Stimulated activated CD8-positive, alpha-beta memory T cell treated with anti-CD3 and anti-CD28 coated beads, Interleukin-4, amount 100 ng/mL, for 48 hours (primary cell): ENCODE results near the gene RALGAPB.
"Not testable (repeated sequence)": the region's sequence is repeated elsewhere in the genome, so short reads cannot be mapped to it uniquely, and the experiment has no call there.

Source experiments
- DNase-seq: peaks from one replicate; pipeline ENCODE4 v3.0.0-alpha.2; 2020

Gene RALGAPB

DNA sequence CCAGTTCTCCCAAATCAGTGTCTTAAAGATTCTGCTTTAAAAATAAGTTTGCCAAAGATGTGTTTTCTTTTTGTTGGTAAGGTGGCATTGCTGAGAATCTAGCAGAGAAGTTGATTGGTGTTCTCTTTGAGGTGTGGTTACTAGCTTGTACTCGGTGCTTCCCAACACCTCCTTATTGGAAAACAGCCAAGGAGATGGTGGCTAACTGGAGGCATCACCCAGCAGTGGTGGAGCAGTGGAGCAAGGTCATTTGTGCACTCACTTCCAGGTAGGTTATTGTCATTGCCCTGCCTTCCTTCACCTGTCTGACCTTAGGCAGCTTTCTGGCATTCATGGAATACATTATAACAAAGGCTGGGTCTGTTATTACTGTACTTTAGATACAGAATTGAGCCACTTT is 26.7 kb downstream of the RALGAPB start:
- no peak for DNase-seq

DNA sequence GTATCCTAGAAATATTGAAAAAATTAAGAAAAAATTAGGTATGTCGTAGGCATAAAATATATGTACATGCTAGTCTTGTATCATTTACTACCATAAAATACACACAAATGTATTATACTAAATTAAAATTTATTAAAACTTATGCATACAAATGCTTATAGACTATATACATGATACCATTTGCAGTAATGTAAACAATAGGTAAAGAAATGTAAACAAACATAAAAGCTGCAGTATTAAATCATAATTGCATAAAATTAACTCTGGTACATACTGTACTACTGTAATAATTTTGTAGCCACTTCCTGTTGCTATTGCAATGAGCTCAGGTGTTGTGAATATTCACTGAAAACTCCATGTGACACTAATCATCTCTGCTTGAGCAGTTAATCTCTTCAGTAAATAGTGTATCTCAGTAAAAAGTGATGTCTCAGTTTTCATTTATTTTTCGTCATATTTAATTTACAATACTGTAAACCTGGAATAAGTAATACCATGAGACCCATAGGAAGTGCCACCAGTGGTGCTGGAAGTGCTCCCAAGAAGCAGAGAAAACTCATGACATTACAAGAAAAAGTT is 29.3 kb downstream of the RALGAPB start:
- DNase-seq: no peak

DNA sequence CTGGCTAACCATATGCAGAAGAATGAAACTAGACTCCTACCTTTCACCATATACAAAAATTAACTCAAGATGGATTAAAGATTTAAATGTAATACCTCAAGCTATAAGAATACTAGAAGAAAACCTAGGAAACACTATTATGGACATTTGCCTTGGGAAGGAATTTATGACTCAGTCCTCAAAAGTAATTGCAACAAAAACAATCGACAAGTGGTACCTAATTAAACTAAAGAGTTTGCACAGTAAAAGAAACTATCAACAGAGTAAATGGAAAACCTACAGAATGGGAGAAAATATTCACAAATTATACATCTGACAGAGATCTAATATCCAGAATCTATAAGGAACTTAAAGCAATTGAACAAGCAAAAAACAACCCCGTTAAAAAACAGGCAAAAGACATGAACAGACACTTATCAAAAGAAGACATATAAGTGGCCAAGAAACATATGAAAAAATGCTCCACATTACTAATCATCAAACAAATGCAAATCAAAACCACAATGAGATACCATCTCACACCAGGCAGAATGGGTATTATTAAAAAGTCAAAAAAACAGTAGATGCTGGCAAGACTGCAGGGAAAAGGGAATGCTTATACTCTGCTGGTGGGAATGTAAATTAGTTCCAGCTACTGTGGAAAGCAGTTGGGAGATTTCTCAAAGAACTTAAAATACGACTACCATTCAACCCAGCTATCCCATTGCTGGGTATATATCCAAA is 31.9 kb downstream of the RALGAPB start:
- no peak for DNase-seq

DNA sequence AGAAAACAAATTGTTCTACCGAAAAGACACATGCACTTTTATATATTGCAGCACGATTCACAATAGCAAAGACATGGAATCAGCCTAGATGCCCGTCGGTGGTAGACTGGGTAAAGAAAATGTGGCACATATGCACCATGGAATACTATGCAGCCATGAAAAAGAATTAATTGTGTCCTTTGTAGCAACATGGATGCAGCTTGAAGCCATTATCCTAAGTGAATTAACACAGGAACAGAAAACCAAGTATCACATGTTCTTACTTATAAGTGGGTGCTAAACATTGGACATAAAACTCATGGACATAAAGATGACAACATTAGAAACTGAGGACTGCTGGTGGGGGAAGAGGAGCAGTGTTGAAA is 32.4 kb downstream of the RALGAPB start:
- no peak for DNase-seq

DNA sequence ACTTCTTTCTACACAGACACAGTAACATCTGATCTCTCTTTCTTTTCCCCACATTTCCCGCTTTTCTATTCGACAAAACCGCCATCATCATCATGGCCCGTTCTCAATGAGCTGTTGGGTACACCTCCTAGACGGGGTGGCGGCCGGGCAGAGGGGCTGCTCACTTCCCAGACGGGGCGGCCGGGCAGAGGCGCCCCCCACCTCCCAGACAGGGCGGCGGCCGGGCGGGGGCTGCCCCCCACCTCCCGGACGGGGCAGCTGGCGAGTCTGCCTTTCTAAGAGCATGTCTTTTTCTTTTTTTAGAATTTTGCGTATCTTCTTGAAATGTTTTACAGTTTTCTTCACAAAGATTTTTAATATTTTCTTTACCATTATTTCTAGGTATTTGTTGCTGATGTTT is 39.1 kb downstream of the RALGAPB start:
- not testable (repeated sequence) for DNase-seq

DNA sequence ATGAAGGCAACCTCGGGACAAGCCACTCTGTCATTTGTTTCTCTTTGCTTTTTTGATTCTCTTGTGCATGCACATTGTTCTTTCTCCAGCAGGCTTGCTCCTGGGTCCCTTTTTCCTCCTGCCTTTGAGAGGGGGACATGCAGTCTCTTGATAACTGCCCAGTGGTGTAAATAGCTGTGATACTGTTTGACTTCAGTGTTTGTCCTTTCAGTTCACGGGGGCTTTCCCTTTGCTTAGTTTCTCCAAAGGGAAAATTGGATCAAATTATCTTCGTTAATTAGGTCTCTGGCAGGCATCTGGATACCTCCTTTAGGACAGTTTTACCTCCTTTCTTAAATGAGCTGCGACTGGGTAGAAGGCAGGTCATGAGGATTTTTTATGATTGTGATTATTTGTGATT is 41.5 kb downstream of the RALGAPB start:
- DNase-seq: no peak

DNA sequence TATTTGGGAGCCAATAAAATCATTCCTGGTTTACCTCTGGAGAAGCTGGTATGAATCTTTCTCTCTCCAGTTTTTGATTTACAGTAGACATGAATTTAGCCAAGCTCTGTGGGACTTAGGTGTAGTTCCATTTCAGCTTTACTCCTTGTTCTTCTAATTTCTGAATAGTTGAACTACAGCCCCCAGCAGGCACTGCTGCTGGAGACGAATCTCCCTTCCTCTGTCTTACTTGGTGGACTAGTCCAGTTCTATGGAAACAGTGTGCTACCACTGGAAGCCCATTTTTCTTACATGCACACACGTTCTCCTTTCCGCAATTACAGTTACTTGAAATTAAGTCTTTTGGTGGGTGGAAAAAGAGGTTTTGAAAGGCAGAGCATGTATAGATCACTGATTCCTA is 42.3 kb downstream of the RALGAPB start:
- no peak for DNase-seq

DNA sequence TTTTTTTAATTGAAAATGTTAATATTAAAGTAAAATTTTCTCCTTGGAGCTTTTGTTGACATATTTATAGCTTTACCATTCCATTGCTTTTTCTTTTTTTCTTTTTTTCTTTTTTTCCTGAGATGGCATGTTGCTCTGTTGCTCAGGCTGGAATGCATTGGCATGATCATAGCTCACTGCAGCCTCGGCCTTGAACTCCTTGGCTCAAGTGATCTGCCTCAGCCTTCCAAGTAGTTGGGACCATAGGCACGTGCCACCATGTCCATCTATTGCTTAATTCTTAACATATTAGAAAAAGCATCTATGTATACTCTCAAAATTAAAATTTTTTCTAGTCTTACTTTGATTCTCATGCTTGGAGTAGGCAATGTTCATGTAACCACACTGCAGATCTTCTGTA is 43.0 kb downstream of the RALGAPB start:
- no peak for DNase-seq

DNA sequence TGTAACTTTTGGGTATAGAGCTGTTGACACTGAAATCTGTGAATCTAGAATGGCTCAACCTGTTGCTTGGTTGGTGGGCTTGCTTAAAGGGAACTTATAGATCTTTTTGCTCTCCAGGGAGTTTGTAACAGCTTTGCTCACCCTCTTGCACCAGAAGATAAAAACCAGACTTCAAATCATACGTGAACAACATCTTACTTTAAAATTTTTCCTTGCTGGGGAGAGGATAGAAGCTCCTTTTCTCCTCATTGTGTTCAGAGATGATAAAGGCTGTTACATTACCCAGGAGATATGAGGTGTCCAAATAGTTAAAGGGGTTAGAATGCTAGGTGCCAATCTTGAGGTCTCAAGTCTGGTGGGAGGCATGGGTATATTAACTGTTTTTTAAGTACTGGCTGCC is 46.8 kb downstream of the RALGAPB start:
- DNase-seq: no peak

DNA sequence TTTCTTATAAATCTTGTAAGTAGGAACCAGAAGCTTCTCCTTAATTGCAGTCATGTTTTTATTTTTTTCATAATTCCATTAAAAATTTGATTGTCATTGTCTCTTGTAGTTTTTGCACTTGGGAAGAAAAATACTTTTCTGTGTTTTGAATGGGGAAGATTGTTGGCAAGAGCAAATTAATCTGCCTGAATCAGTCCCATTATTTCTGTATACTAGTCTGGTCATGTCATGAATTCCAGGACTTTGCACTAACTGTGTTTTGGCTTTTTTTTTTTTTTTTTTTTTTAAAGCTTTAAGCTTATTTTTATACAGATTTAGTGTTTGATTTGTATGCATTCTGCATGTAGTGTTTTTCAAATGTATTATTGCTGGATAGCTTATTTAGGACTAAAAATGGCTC is 47.6 kb downstream of the RALGAPB start:
- DNase-seq: no peak

DNA sequence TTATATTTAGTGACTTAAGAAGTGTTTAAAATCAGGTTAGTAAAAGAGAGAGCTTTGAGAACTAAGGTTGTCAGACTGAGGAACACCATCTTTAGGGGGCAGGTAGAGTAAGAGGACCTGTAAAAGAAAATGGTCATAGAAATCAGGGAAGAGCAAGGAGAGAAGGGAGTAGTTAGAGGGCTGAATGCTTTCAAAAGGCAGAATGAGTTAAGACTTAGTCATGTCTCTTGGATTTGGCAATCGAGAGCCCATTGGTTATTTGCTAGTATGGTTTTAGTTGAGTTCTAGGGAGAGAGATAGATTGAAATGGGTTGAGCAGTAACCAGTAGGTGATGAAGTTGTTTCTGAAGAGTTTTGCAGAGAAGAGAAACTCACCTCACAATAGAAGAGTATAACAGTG is 51.1 kb downstream of the RALGAPB start:
- no peak for DNase-seq

DNA sequence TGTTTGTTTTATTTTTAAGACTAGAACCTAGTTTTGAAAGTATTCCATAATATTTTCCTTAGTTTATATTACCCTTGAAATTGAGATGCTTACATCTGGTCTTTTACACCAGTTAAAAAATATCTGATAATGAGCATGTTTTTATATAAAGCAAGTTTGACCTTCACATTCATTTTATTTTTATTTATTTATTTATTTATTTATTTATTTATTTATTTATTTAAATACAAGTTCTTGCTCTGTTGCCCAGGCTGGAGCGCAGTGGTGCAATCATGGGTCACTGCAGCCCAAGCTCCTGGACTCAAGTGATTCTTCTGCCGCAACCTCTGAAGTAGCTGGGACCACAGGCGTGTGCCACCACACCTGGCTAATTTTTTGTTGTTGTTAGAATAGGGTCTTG is 55.5 kb downstream of the RALGAPB start:
- DNase-seq: no peak

DNA sequence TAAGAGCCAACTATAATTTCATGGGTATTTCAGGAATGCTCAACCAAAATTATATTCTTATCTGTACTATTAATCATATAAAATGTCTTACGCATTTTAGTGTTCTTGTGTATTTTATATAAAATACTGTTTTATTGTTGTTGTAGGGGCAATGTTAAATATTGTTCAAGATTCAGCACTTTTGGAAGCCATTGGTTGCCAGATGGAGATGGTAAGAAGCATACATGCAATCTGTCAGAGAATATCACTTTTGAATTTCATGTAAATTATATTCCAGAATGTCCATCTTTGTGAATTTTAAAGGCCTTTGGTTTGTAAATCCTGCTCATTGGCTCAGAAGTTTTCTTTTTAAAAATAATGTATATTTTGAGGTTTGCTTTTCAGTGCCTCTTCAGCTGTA is 58.4 kb downstream of the RALGAPB start:
- DNase-seq: no peak

DNA sequence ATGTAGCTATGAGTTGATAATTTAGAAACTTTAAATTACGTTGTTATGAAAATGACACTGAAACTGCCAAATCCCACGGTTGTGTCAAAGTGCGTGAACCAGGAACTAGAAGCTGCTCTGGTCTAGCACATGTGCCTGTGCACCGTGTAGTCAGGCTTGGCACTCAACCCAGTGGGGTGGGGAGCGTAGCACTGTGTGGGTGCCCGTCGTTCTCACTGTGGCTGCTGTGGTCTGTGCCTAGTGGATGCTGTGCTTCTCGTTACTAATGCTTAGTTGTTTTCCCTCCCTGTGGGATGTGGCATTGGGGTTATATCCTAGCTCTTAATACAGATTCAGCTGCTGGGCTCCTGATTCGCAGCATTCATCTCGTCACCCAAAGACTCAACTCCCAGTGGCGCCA is 62.1 kb downstream of the RALGAPB start:
- peak; percentile 48 for DNase-seq

DNA sequence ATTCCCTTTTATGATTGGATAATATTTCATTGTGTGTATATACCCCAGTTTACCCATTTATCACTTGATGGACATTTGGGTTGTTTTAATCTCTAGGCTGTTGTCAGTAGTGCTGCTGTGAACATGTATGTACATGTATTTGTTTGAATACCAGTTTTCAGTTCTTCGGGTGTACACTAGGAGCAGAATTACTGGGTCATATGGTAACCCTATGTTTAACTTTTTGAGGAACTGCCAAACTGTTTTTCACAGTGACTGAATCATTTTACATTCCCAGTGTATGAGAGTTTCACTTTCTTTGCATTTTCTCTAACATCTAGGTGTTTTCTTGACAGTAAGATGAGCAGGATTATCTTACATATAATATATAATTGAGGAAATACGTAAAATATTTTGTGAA is 63.7 kb downstream of the RALGAPB start:
- DNase-seq: no peak

DNA sequence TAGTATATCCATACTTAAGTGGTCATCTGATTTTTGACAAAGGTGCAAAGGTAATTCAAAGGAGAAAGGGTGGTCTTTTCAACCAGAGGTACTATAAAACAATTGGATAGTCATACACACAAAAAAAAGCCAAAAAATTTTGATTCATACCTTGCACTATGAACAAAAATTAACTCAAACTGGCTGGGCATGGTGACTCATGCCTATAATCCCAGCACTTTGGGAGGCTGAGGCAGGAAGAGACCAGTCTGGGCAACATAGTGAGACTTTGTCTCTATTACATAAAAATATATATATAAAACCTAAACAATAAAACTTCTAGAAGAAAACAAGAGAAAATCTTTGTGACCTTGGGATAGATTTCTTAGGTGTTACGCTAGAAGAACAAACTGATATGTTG is 64.5 kb downstream of the RALGAPB start:
- no peak for DNase-seq

DNA sequence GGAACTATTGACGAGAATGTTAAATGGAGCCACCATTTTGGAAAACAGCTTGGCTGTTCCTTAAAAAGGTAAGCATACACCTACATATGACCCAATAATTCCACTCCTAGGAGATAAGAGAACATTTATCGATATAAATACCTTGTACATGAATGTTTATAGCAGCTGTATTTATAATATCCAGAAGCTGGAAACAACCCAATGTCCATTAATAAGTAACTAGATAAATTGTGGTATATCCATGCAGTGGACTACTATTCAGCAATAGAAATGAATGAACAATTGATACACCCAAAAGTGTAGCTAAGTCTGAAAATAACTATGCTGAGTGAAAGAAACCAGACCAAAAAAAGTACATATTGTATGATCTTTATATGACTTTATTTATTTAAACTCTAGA is 66.1 kb downstream of the RALGAPB start:
- no peak for DNase-seq

DNA sequence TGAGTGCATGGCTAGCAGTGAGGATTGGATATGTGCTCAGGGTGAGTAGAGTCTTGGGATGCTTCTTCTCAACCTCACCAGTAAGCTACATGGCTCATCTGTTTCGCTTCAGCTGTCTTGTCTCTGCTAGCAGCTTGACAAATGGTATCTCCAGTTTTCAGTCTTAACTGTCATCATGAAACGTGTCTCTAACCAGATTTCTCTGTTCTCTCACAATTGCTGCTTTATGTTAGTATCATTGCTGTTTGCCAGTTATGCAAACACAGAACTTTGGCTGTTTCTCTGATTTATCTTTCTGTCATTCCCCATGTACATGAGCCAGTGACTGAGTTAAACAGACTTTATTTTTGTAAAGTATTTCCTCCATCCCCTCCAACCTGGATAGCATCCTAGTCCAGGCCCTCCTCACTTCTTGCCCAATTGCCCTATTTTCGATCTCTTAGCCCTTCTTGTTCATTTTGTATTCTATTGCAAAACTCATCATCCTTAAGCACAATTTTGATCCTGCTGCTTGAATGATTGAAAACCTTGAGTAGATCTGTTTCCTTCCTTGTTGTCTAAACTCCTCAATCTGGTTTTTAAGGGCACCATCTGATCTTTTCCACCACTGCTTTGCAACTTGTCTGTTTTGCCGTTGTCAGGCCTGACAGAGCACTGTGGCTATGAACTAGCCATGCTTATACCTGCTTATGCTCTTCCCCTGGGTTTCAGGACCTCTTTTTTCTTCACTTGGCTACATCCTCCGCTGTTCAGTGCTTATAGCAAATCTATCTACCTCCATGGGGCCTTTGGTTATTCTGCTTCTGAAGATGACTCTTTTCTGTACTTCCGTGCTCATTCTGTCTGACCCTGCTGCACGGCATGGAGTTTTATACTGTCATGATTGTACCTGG is 70.6 kb downstream of the RALGAPB start:
- DNase-seq: no peak

DNA sequence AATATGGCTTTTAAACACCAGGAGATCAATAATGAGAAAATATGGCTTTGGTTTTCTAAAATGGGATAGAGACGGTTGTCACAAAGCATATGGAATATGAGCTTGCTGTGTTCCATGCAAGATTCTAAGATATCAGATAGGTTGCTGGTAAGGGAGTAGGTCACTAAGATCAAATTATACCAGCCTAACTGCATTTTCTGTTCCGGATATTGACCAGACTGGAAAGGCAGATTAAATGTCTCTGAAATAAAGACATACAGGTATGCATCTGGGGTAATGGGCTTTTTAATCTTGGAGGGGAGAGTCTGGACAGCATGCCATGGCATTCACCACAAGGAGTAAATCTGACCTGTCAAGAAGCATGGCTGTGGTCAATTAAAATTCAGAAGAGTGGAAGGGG is 73.1 kb downstream of the RALGAPB start:
- DNase-seq: no peak

DNA sequence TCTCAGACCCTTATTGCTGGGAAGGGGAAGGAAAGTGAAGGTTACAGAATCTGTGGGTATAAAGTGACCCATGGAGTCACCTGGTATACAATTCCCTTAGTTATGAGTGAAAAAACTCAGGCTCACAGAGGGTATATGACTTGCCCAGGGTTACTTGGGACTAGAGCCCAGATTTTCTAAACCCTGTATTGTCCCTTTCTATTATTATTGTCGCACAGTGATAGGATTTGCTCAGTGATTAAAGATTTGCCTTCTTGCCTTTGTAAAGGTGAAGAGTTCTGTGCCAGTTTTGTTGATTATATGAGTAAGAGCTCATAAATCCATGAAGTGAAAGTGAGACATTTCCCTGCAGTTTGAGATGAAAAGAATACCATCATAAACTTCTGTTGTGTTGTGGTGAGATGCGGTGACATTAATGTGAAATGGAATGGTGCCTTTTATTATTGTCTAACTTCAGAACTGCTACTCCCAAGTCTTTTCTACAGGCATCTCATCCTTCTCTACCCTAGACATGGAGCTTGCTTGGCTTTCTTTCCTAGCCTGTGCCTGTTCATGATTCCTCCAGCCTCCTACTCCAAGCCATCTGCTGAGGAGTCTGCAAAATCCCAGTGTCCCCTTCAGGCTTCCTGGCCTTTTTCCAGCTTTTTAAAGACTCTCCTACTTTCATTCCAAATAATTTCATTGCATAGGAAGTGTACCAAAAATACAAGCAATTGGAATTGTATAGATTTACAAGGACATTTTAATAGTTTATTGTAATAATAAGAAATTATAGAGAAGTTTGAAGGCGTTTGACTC is 74.8 kb downstream of the RALGAPB start:
- DNase-seq: no peak

DNA sequence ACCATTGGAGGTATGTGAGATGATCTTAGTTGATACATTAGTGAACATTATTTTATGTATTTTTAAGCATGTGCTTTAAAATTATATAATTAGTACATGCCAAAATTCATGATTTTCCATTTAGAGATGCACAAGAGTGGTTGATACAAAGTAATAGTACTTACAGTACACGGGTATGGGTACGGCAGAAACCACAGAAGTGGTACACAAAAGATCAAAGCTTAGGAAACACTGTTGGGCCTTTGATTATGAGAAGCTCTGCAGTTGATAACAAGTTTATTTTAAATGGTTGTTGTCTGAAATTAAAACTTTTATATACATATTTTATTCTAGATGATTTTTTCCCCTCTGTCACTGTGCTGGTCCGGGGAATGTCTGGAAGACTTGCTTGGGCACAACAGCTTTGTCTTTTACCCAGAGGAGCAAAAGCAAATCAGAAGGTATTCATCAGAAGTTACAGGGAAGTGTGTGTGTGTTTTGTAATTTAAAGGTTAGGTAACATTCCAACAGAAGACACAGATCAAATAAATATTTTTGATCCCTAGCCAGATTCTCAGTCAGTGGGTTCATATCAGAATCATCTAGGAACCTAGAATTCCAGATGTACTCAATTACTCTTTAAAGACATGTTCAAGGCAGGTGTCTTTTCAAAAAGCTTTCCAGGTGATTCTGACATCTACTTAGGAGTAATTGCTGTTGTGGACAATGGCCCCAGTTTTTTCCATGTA is 75.9 kb downstream of the RALGAPB start:
- DNase-seq: no peak

DNA sequence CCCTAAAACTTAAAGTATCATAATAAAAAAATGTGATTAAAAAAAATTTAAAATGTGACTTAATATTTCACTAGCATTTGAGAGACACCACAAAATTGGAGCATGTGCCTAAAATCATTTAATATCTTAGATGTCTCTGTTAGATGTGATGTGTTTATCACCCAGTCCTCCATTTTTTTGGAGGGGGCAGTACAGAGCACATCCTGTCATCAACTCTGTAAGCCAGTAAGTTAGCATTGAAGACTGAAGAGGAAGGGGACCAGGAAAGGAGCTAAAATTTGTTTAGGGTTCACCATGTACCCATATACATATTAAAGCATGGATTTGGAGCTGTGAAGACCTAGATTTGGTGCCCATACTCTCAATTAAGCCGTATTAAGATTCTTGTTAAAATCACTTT is 77.6 kb downstream of the RALGAPB start:
- no peak for DNase-seq
